Prostate gland (tissue), 2 donors: ENCODE data around the gene UBXN4.

Experiments used
- CTCF ChIP-seq, 4 experiments: fragments of 200-600 bp in 2 of 4; fragments of 450-650 bp in 2 of 4; sonication (generic) in 2 of 4; IDR thresholded peaks; 1 replicate in 3 of 4; 2 replicates in 1 of 4; pipeline ENCODE4 v1.5.1; 2016 to 2019; ENCODE audit warnings: antibody characterized with exemption in 4 of 4, mild to moderate bottlenecking in 2 of 4, moderate library complexity in 2 of 4
- POLR2A ChIP-seq: fragments of 450-650 bp; IDR thresholded peaks from one replicate; pipeline ENCODE4 v1.6.1; 2016; ENCODE audit warnings: antibody characterized with exemption, mild to moderate bottlenecking
- POLR2AphosphoS5 ChIP-seq: sonication (generic); formaldehyde crosslinking; IDR thresholded peaks from one replicate; pipeline ENCODE4 v1.6.1; 2017; ENCODE audit warnings: antibody characterized with exemption

- no peak for TF ChIP-seq POLR2A
- no peak for TF ChIP-seq POLR2AphosphoS5
- no peak for TF ChIP-seq CTCF (IDR thresholded peaks at IDR 0.05)
Measured at GRCh38 chr2:135776367-135776766, 34.7 kb downstream of the UBXN4 start.
